Stimulated activated CD8-positive, alpha-beta memory T cell treated with anti-CD3 and anti-CD28 coated beads, Interleukin-4, amount 100 ng/mL, for 48 hours (primary cell): Measurements from ENCODE around the gene NUS1.
A peak's percentile ranks its signal among the peaks of the same experiment; 100 is the strongest.
"Not testable (repeated sequence)": the region's sequence is repeated elsewhere in the genome, so short reads cannot be mapped to it uniquely, and the experiment has no call there.

Experiments
- DNase-seq: peaks from one replicate; pipeline ENCODE4 v3.0.0-alpha.2; 2020

Gene NUS1

GRCh38 chr6:117674991-117675657 lies at the start of gene NUS1:
Gene NUS1 (plus strand): TSS chr6:117675469. CDS start chr6:117675671, 202 bp downstream.
- peak; percentile 99 for DNase-seq

- no peak for DNase-seq
Measured at GRCh38 chr6:117627533-117627932, 47.7 kb upstream of the NUS1 start.

GRCh38 chr6:117629119-117629660 lies 46.1 kb upstream of the NUS1 start:
- no peak for DNase-seq

- DNase-seq: no peak
Measured at GRCh38 chr6:117637770-117638169, 37.5 kb upstream of the NUS1 start.

- no peak for DNase-seq
Measured at GRCh38 chr6:117642976-117643375, 32.3 kb upstream of the NUS1 start.

- DNase-seq: not testable (repeated sequence)
Measured at GRCh38 chr6:117651984-117652383, 23.3 kb upstream of the NUS1 start.

GRCh38 chr6:117653949-117654348 lies 21.3 kb upstream of the NUS1 start:
- no peak for DNase-seq

GRCh38 chr6:117655380-117655779 lies 19.9 kb upstream of the NUS1 start:
- DNase-seq: no peak

GRCh38 chr6:117666881-117667280 lies 8.4 kb upstream of the NUS1 start:
- DNase-seq: no peak

GRCh38 chr6:117668736-117669135 lies 6.5 kb upstream of the NUS1 start:
- DNase-seq: no peak

- DNase-seq: no peak
Measured at GRCh38 chr6:117674503-117674902, 766 bp upstream of the NUS1 start.

- DNase-seq: peak; percentile 38
Measured at GRCh38 chr6:117675658-117676301, 511 bp downstream of the NUS1 start.

- no peak for DNase-seq
Measured at GRCh38 chr6:117676577-117677218, 1.4 kb downstream of the NUS1 start.

- no peak for DNase-seq
Measured at GRCh38 chr6:117677553-117678141, 2.4 kb downstream of the NUS1 start.

GRCh38 chr6:117681162-117681741 lies 6.0 kb downstream of the NUS1 start:
- DNase-seq: no peak

- no peak for DNase-seq
Measured at GRCh38 chr6:117684749-117685148, 9.5 kb downstream of the NUS1 start.

GRCh38 chr6:117685359-117685758 lies 10.1 kb downstream of the NUS1 start:
- DNase-seq: no peak

- no peak for DNase-seq
Measured at GRCh38 chr6:117687021-117687648, 11.9 kb downstream of the NUS1 start.

- DNase-seq: not testable (repeated sequence)
Measured at GRCh38 chr6:117689584-117689983, 14.3 kb downstream of the NUS1 start.

- DNase-seq: no peak
Measured at GRCh38 chr6:117706504-117706903, 31.2 kb downstream of the NUS1 start.

GRCh38 chr6:117706936-117707509 lies 31.8 kb downstream of the NUS1 start:
- DNase-seq: not testable (repeated sequence)

GRCh38 chr6:117711369-117711768 lies 36.1 kb downstream of the NUS1 start:
- no peak for DNase-seq
